Gastroesophageal sphincter (tissue), 4 donors: ENCODE results near the gene COX4I1. TPM values are rescaled to one million over a fixed set of nuclear protein-coding genes. Genes with fewer than 3 reads are reported as not detected.

ENCODE experiments used
- ATAC-seq: fragments of 150-250 bp; one replicate; pipeline ENCODE4 v1.9.1; 2016; ENCODE audit warnings: mild to moderate bottlenecking, moderate library complexity
- H3K27ac ChIP-seq, 4 donors: fragments of 200-600 bp; sonication (generic) in 3 of 4; 1 replicate in 3 of 4; 2 replicates in 1 of 4; pipeline ENCODE4 v1.5.1; 2016 to 2019
- H3K27me3 ChIP-seq: fragments of 200-600 bp; sonication (generic); one replicate; pipeline ENCODE4 v1.5.1; 2019
- H3K36me3 ChIP-seq, 2 donors: fragments of 200-600 bp; sonication (generic); one replicate each; pipeline ENCODE4 v1.5.1; 2019; ENCODE audit warnings: control low read depth in 1 of 2
- H3K4me1 ChIP-seq, 3 donors: fragments of 200-600 bp; sonication (generic); 1 replicate in 2 of 3; 2 replicates in 1 of 3; pipeline ENCODE4 v1.5.1; 2016 to 2019; ENCODE audit warnings: control low read depth in 2 of 3
- H3K4me3 ChIP-seq, 2 donors: fragments of 200-600 bp; sonication (generic); one replicate each; pipeline ENCODE4 v1.5.1; 2019; ENCODE audit warnings: mild to moderate bottlenecking in 1 of 2, moderate library complexity in 1 of 2
- H3K9me3 ChIP-seq, 3 donors: fragments of 200-600 bp; sonication (generic); one replicate each; pipeline ENCODE4 v1.5.1; 2017 to 2019; ENCODE audit warnings: control low read depth in 2 of 3
- EP300 ChIP-seq: sonication (generic); formaldehyde crosslinking; IDR thresholded peaks from one replicate; pipeline ENCODE4 v1.6.1; 2017; ENCODE audit warnings: antibody characterized with exemption, mild to moderate bottlenecking
- POLR2A ChIP-seq, 2 donors: fragments of 450-650 bp; IDR thresholded peaks; one replicate each; pipeline ENCODE4 v1.6.1; 2017; ENCODE audit warnings: antibody characterized with exemption in 2 of 2, mild to moderate bottlenecking in 2 of 2, moderate library complexity in 1 of 2
- POLR2AphosphoS5 ChIP-seq: sonication (generic); formaldehyde crosslinking; IDR thresholded peaks from one replicate; pipeline ENCODE4 v1.6.1; 2017; ENCODE audit warnings: antibody characterized with exemption
- WGBS, 2 donors: methylation state at CpG; one replicate each; pipeline ENCODE4 v1.1.5; 2018; ENCODE audit warnings: low coverage in 1 of 2; 5-methylcytosine and 5-hydroxymethylcytosine counted together
- total RNA-seq, 4 donors: library from RNA; depleted of rRNA; stranded (reverse); fragments of >200 nt; gene quantifications; one replicate each; pipeline ENCODE4 v1.1.0, GENCODE V29; 2016
- TF ChIP-seq, protein P1 (sequence below), 4 experiments: fragments of 200-600 bp in 2 of 4; fragments of 450-650 bp in 2 of 4; sonication (generic) in 1 of 4; IDR thresholded peaks; one replicate each; pipeline ENCODE4 v1.5.1; 2017 to 2019; ENCODE audit warnings: antibody characterized with exemption in 4 of 4, mild to moderate bottlenecking in 2 of 4, moderate library complexity in 2 of 4

The COX4I1 gene
- total RNA-seq = 100 to 1,000 TPM; 465 to 597 (median 507) TPM

DNA sequence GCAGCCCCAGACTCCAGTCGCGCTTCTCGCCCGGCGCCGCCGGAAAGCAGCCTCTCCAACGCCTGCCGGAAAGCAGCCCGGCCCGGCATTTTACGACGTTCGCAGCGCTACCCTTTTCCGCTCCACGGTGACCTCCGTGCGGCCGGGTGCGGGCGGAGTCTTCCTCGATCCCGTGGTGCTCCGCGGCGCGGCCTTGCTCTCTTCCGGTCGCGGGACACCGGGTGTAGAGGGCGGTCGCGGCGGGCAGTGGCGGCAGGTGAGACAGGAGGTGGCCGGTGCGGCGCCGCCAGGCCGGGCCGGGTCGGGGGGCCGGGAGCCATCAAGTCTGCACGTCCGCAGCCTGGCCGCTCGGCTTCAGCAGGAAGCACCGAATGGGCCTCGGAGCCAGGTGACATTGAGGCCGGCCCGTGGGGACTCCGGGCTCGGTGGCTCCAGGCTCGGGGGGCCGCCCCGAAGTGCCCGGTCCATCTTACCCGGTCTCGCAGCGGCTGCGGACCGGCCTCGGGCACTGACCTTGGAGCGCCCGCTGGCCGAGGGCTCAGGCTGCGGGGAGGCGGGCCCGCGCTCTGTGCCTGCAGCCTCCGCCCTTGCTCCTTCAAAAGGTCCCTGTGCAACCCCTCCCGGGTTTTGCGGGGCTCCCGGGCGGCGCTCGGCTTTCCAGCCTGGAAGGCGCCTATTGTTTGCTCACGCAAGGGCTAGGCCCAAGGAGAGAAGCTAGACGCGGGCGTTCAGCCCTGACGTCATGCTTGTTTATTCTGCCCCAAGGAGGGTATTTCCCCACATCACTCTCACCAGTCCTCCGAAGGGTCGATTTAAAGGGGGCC is at the start of gene COX4I1, which contains the start of gene EMC8:
TSS of gene COX4I1 (plus strand) at position 199 of the 824 bp plus-strand sequence. CDS start 1,511 bp downstream, outside the sequence.
TSS of gene EMC8 (minus strand) at position 48 of the 824 bp plus-strand sequence. CDS start 249 bp downstream, outside the sequence.
- H3K27me3 ChIP-seq = no peaks in the 10 kb centered on the region
- H3K4me1 ChIP-seq = peaks cover 0 to 74% (median 23%) of the 10 kb centered on the region in 3 donors
- H3K36me3 ChIP-seq = peaks cover 0 to 61% of the 10 kb centered on the region in 2 donors
- ATAC-seq = peak; percentile 99
- TF ChIP-seq POLR2A (IDR thresholded peaks at IDR 0.05) = peak; percentile 70 to 75
- TF ChIP-seq, protein P1, sequence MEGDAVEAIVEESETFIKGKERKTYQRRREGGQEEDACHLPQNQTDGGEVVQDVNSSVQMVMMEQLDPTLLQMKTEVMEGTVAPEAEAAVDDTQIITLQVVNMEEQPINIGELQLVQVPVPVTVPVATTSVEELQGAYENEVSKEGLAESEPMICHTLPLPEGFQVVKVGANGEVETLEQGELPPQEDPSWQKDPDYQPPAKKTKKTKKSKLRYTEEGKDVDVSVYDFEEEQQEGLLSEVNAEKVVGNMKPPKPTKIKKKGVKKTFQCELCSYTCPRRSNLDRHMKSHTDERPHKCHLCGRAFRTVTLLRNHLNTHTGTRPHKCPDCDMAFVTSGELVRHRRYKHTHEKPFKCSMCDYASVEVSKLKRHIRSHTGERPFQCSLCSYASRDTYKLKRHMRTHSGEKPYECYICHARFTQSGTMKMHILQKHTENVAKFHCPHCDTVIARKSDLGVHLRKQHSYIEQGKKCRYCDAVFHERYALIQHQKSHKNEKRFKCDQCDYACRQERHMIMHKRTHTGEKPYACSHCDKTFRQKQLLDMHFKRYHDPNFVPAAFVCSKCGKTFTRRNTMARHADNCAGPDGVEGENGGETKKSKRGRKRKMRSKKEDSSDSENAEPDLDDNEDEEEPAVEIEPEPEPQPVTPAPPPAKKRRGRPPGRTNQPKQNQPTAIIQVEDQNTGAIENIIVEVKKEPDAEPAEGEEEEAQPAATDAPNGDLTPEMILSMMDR (IDR thresholded peaks at IDR 0.05) = peak in 1 of 4 experiments; percentile 24
- peak; percentile 77 for TF ChIP-seq POLR2AphosphoS5
- no peak for TF ChIP-seq EP300
- peak within 1 kb of the TSS; percentile 86 to 88 for H3K4me3 ChIP-seq
- 0% methylated on average over 5 of the region's 87 CpGs; no CpG with 5 or more reads in 1 of the 2 donors for WGBS, 2 donors
- H3K9me3 ChIP-seq = no peaks in the 10 kb centered on the region
- H3K27ac ChIP-seq = peak within 1 kb of the TSS; percentile 80 to 91 (median 90)

DNA sequence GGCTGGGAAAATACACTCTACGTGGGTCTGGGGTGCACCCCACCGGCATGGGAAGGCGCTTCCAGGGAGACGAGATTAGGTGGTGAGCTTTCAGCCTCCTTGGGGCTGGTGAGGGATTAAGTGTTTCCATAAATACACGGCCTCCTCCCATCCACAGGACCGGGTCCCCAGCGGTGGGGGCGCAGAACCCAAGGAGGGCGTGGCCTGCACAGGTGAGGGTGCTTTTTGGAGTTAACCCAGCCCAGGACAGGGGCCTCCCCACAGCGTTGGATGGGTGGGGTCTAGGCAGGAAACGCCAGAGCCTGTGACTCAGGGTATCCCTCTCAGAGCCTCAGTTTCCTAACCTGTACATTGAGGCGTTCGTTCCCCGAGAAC is 49.7 kb upstream of the COX4I1 start:
- H3K9me3 ChIP-seq = no peaks in the 10 kb centered on the region
- no peak for TF ChIP-seq POLR2AphosphoS5
- TF ChIP-seq, protein P1 (IDR thresholded peaks at IDR 0.05) = no peak
- TF ChIP-seq EP300 = no peak
- no peak for TF ChIP-seq POLR2A (IDR thresholded peaks at IDR 0.05)
- 67 to 80% methylated on average over 1 to 3 of the region's 14 CpGs for WGBS, 2 donors
- H3K4me3 ChIP-seq = peak overlapping the region in 1 of 2 donors; percentile 65
- H3K27ac ChIP-seq = no peak overlapping the region
- H3K4me1 ChIP-seq = peaks cover 0 to 31% (median 18%) of the 10 kb centered on the region in 3 donors
- no peaks in the 10 kb centered on the region for H3K36me3 ChIP-seq
- H3K27me3 ChIP-seq = no peaks in the 10 kb centered on the region
- ATAC-seq = no peak

DNA sequence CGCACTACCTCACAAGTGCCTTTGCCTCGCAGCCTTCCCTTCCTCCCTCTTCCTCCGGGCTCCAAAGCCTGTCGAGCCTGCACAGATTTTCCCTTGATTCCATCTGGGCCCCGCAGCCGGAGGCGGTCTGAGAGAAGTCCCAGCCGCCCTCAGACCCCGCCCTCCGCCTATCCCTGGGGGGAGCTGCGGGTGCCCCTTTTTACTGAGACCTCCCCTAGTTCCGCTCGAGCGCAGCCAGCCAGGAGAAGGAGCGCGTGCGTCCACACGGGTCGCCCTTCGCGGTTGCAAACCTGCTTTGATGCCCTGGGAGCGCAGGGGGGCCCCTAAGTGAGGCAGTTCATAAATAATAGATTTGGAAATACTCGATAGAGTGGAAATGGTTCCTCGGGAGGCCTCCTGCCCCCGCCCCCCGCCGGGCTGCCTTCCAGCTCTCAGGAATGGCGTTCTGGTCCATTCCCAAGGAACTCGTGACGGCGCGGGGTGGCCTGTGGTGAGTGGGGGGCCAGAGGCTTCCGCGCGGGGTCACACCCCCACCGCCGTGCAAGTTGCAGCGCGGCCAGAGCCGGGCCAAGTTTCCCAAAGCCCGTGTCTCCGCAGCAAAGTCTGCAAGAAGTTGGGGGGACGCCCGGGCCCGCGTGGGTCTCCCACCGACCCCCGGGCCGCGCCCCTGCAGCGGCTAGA is 49.2 kb upstream of the COX4I1 start:
- peak; percentile 18 for ATAC-seq
- no CpG with 5 or more reads among the region's 51 CpGs for WGBS, 2 donors

DNA sequence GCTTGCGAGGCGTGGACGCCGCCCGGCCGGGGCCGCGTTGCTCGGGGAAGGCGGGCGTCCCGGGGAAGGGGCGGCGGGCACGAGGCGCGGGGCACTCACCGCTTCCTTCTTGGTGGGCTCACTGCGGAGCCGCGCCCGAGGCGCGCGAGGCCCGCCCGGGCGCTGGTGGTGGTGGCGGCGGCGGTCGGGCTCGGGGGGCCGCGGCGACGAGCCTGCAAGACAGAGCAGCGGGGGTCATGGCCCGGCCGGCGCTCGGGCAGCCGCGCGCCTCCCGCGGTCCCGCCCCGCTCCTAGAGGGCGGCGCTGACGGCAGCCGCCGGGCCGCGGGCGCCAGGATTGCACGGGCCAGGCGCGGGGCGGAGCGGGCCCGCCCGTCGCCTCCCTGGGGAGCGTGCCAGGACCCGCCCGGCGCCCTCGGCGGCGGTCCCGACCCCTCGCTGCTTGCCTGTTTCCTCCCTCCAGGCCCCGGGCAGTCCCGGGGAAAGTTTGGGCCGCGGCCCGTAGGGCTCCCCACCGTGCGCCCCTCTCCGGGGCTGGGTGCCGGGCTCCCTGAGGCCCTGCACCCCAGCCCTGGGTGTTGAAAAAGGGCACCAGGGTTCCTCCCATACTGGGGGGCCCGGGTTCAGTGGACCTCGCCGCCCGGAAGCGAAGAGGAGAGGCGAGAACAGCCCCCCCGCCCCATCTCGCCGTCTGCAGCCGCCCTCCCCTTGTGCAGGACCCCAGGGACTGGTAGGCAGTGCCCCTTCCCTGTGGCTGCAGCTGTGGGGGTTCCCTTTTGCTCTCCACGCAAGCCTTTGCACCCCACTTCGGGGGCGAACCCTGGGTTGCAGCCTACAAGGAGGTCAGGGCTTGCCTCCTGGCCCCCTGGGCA is 48.4 kb upstream of the COX4I1 start, which contains the start of gene C16orf74:
TSS of gene C16orf74 (minus strand) at position 270 of the 871 bp plus-strand sequence. CDS start 15,879 bp downstream, outside the sequence.
- TF ChIP-seq, protein P1 (IDR thresholded peaks at IDR 0.05) = no peak
- TF ChIP-seq POLR2A (IDR thresholded peaks at IDR 0.05) = no peak
- no peak for TF ChIP-seq POLR2AphosphoS5
- no peak for TF ChIP-seq EP300
- H3K27ac ChIP-seq = peak within 1 kb of the TSS in 1 of 4 donors; percentile 22
- WGBS, 2 donors = 50% methylated on average over 2 of the region's 96 CpGs; no CpG with 5 or more reads in 1 of the 2 donors

More for the DNA sequence above, 49.2 kb upstream of the COX4I1 start:
- TF ChIP-seq, protein P1 (IDR thresholded peaks at IDR 0.05) = peak in 1 of 4 experiments; percentile 6
- TF ChIP-seq POLR2AphosphoS5 = no peak
- Histone ChIP-seq H3K4me3 (peak overlapping the region; percentile 36 to 65), H3K27me3 (no peaks in the 10 kb centered on the region), H3K36me3 (no peaks in the 10 kb centered on the region), H3K9me3 (no peaks in the 10 kb centered on the region), H3K27ac (peak overlapping the region in 1 of 4 donors; percentile 22), H3K4me1 (peaks cover 0 to 31% (median 18%) of the 10 kb centered on the region in 3 donors)

More for the DNA sequence above, 48.4 kb upstream of the COX4I1 start, which contains the start of gene C16orf74:
- peak; percentile 87 for ATAC-seq
- Histone ChIP-seq H3K9me3 (no peaks in the 10 kb centered on the region), H3K36me3 (no peaks in the 10 kb centered on the region), H3K4me1 (peaks cover 0 to 31% (median 18%) of the 10 kb centered on the region in 3 donors), H3K4me3 (peak within 1 kb of the TSS; percentile 36 to 65), H3K27me3 (no peaks in the 10 kb centered on the region)
